HG02610 (cell line): ENCODE measurements around the gene CENPB.

Experiments
- ATAC-seq: cut with Tn5 transposase; IDR thresholded peaks from one replicate; pipeline ENCODE4 v1.9.1; 2021; ENCODE audit warnings: mild to moderate bottlenecking, moderate library complexity; ENCODE audit not compliant: unreplicated experiment

CENPB gene

DNA sequence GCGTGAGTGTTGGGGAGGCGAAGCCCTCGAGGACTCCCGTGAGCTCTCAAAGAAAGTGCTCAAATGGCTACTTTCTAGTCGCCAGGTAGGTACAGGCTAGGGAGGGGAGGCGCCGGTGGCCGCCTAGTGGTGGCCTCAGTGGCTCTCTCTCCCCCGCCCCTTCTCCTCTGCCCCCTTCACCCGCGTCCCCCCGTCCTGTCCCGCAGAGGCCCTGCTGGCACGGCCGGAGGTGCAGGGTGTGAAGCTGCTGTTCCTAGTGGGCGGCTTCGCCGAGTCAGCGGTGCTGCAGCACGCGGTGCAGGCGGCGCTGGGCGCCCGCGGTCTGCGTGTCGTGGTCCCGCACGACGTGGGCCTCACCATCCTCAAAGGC, 35.2 kb downstream of the CENPB start:
- ATAC-seq: no peak

DNA sequence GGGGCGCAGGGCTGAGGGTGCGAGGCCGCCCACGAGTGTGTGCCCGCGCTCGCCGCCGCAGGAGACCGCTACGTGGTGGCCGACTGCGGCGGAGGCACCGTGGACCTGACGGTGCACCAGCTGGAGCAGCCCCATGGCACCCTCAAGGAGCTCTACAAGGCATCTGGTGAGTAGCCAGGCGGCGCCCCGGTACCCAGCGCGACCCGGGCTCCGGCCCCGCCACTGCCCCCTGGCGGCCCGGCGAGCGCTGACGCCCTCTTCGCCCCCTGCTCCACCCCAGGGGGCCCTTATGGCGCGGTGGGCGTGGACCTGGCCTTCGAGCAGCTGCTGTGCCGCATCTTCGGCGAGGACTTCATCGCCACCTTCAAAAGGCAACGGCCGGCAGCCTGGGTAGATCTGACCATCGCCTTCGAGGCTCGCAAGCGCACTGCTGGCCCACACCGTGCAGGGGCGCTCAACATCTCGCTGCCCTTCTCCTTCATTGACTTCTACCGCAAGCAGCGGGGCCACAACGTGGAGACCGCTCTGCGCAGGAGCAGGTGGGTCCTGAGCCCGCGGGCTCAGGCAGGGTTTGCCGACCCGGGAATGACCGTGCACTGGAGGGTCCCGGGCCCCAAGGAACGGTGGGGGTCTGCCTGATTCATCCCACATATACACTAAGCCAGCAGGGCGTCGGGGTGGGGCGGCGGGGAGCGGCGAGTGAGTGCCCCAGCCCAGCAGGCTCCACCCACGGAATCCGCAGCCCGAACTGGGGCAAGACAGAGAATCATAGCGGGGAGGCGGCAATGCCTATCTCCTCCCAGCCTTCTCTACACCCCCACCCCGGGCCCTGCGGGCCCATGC, 36.6 kb downstream of the CENPB start:
- ATAC-seq: no peak

DNA sequence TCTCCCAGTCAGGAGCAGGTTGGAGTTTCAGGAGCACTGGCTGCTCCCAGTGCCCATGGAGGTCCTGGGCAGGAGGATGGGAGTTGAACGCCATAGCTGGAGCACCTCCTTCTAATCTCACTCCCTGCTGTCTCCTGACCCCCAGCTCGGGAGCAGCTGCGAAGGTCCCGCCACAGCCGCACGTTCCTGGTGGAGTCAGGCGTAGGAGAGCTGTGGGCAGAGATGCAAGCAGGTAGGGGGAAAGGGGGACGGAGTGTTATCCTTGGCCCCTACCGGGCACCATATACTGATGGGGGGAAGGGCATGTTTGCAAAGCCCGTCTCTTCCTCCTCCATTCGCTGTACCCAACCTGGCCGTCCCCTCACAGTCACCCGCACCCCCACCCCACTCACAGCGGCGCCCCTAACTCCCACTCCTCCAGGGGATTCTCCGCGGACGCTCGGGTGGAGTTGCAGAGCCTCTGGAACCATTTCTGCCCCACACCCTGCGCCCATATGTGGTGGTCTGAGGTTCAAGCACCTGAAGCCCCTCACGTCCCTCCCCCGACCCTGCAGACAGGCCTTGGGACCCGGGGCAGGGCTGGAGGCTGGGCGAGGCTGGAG, 37.4 kb downstream of the CENPB start:
- no peak for ATAC-seq

DNA sequence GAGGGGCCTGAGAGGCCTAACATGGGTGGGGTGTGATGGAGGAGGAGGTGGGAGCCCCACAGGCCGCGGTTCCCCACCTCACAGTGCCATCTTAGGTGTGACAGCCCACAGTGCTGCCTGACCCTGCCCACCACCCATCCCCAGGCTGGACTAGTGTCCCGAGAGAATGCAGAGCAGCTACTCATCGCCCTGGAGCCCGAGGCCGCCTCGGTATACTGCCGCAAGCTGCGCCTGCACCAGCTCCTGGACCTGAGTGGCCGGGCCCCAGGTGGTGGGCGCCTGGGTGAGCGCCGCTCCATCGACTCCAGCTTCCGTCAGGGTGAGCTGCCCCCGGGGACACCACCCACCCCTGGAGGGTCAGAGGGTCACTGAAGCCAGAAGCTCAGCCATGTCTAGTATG, 38.5 kb downstream of the CENPB start:
- no peak for ATAC-seq

DNA sequence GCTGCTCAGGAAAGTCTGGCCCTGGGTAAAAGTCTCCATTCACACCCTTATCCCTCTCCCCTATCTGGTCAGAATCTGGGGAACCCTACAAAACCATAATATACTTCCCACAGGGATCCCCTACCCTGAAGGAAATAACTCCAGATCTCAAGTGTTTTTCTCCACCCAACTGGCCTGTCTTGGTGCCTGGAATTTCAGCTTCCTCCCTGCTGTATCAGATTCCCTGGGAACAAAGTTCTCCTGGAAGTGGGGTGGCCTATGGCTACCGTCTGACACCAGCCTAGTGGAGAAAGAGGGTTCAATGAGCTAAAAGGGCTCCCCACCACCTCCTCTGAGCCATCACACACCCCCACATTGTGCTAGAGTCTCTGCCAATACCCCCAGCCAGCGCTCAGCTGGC, 39.1 kb downstream of the CENPB start:
- no peak for ATAC-seq

DNA sequence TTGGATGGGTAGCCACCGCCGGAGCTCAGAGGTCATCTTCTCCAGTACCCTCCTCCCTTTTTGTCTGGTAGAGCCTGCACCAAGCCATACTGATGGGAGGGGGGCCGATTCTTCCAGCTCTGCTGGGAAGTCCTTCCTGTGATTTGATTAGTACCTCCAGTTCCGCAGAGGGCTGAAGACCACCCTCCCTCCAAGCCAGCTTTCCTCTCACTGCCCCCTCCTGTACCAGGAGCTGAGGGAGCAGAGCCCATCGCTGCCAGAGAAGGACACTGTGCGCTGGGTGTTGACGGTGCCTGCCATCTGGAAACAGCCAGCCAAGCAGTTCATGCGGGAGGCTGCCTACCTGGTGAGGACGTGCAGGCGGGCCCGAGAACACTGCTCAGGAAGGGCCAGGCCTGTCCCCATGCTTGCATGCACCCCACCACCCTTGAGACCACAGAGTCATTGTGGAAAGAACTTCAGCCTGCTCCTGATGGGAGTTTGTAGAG, 40.8 kb downstream of the CENPB start:
- no peak for ATAC-seq

DNA sequence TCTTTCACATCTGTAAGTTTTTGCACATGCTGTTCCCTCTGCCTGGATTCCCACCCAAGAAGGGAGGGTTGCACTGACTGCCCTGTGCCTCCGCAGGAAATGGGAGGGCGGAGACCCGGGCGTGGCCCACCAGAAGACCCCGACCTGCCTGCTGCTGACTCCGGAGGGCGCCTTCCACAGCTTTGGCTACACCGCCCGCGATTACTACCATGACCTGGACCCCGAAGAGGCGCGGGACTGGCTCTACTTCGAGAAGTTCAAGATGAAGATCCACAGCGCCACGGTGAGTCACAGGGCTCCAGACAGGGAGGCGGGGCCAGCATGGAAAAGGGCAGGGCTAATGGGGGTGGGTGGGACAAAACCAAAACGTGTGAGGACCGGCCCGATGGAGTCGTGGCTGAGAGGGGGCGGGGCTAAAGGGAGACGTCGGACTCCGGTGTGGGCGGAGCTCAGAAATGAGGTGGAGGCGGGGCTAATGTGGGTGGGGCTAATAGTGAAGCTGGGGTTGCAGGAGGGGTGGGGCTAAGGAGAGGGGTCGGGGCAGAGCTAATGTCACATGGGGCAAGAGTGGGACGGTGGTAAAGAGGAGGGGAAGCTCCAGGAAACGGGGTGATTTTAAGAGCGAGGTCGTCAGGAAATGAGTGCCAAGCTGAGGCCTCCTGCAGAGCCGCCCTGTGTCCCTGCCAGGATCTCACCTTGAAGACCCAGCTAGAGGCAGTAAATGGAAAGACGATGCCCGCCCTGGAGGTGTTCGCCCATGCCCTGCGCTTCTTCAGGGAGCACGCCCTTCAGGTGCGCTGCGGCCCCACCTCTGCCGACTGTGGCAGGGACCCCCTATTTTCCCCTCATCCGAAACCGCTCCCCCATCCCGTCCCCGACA, 41.5 kb downstream of the CENPB start:
- no peak for ATAC-seq

DNA sequence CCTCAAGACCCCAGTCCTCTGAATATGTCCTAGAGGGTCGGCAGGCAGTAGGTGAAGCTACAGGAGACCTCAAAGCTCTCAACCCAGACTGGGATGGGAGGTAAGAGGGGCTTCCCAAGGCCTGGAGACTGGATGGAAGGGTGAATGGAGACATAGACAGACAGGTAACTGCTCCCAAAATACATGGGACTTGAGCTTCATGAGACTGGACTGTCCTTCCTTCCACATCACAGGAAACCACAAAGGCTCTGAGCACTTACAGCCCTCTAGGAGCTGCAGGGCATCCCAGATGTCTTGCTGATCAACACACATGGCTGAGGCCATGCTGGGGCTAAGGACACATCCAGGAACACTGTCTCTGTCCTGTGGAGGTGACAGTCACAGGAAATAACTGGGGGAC, 42.5 kb downstream of the CENPB start:
- ATAC-seq: no peak

DNA sequence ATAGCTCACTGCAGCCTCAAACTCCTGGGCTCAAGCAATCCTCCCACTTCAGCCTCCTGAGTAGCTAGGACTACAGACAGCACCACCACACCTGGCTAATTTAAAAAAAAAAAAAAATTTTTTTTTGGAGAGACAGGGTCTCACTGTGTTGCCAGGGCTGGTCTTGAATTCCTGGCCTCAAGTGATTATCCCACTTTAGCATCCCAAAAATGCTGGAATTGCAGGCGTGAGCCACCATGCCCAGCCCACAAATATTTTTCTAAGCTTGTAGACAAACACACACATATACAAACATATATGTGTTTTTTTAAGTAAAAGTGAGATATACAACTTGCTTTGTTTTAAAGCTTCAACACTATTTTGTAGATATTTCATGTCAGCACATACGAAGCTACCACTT, 43.3 kb downstream of the CENPB start:
- no peak for ATAC-seq

DNA sequence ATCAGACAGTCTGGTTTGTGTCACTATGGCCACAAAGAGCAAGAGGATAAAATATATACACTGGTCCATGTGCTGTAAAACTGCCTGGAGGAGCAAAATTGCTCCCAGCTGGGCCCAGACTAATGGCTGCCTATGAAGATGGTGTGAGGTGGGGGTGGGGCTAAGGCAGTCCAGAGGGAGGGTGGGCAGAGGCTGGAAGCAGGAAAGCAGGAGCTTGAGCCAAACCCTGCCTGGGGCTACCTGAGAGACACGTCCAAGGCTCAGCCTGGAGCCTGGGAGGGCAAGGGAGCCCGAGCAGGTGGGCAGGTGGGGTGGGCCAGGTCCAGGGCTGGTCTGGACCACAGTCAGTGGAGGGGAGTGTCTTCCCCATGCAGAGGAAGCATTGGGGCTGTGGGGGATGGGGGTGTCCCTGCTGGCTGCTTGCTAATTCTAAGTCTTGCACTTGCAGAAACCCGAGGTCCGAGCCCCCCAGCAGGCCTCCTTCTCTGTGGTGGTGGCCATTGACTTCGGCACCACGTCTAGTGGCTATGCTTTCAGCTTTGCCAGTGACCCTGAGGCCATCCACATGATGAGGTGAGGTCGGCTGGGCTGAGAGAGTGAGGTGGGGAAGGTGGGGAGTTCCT, 44.6 kb downstream of the CENPB start:
- no peak for ATAC-seq

DNA sequence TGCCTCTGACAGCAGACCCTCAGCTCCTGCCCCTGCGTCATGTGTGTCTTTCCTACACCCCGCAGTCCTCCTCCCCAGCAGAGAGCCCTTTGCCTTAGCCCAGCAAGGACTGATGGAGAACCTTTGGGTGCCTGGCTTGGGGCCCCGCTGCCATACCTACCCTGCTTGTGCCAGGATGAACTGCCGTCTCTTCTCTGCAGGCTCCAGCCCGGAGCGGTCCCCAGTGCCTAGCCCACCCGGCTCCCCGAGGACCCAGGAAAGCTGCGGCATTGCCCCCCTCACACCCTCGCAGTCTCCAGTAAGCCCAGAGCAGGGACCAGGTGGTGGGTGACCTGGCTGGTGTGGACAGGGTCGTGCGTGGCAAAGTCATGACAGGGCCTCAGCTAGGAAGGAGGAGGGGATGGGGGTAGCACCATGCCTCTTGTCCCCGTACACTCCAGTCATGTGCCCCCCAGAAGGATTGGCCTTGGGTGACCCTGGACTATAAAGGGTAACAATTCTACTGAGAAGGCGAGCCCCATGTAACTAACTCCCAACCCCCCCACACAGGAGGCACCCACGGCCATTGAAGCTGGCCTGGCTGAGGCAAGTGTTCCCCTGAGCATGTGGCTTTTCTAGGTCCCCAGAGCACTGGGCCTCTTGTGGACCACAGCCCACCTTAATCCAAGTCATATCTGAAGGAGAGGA, 45.8 kb downstream of the CENPB start:
- ATAC-seq: no peak

DNA sequence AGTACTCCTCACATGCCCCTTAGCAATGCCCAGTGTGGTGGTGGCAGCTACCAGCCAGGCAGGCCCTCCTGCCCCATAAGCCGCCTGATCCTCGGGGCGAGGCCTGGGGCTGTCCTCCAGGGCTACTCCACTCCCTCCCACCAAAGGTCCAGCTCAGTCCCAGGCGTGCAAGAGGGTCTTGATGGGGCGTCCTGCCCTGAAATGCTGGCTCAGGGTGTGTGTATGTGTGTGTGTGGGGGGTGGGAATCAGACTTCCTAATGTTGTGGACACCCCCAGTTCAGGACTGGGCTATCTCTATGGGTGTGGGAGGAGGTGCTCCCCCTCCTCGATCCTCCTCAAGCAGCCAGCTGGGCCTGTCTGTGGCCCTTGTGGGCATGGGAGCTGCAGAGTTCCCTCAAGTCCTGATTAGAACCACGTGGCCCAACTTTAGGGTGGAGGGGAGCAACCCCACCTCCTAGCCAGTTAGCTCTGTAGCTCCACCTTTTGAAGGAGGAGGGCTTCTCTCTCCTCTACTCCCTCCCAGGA, 46.6 kb downstream of the CENPB start:
- no peak for ATAC-seq

DNA sequence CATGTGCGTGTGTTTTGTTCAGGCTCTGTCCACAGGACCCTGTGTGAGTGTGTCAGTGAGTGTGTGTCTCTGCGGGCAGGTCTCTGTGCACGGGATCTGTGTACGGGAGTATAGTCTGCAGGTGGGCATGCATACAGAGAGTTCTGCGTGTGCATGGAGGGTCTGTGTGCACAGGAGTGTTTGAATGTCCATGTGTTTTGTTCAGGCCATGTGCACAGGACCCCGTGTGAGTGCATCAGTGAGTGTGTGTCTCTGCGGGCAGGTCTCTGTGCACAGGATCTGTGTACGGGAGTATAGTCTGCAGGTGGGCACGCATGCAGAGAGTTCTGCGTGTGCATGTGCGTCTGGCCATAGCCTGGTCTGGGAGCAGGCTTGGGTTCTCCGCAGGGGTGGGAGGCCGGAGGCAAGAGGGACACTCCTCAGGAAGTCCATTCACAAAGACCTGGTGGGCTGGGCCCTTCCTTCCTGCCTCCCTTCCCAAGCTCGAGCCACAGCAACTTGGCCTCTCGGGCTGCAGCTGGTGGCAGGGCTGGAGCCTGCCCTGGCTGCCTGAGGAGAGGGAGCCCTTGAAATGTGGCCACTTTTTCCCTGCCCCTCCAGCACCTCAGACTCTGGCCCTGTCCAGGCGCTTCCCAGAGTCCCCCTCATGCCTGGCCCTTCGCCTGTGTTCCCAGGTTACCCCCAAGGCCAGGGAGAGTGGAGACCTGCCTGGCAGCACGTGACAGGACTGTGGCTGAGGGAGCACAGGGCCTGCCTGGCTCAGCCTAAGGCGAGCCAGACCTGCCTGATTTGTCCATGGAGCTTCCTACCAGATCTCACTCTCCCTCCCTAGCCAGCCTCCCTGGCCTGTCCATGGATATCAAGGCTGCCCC, 47.2 kb downstream of the CENPB start:
- ATAC-seq: no peak

DNA sequence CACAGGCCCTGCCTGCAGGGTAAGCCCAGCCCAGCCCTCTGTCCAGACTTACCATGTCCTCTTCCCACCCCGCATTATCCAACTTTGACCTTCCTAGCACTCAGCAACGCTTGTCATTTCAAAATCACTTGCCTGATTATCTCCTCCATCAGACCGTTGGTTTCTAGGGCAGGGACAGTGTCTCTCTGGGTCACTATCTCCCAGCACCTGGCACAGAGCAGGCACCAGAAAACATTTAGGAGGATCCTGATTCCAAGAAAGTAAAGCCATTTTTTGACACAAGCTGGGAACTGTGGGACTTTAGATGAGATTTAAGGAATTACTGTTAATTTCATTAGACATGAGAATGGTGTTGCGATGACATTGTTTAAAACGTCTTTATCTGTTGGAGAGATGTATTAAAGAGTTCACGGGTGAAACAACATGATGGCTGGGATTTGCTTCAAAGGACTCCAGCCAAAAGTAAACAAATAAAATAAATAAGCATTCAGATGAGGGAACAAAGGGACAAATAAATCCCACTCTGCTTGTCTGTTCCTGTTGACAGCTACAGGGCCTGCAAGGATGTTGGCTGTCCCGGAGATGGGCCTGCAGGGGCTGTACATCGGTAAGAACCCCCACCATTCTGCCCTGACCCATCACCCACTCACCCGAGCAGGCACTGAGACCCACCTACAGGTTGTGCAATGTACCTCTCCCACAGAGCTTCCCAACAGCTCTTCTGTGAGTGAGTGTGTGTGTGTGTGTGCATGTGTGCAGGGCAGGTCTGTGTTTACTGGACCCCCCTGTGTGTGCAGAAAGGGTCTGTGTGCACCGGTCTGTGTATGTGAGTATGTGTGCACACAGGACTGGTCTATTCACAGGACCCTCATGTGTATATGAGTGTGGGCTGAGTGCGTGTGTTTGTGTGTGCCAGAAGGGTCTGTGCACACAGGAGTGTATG, 48.2 kb downstream of the CENPB start:
- ATAC-seq: no peak

DNA sequence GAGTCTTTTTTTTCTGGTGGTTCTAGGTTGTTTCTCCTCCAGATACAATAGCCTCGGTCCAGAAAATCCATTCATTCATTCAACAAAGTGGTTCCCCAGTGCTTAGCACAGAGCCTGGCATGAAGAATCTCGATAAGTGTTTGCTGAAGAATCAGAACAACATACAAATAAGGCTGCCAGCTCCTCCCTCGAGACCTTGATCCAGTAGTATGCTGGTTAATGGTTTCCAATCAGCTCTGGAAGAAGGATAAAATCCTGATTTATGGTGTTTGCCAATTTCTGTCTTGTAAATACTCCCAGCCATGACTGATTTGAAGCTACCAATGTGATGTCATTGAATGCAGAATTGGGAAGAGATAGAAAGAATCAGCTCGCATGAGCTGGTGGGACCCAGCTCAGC, 50.8 kb downstream of the CENPB start:
- ATAC-seq: no peak

DNA sequence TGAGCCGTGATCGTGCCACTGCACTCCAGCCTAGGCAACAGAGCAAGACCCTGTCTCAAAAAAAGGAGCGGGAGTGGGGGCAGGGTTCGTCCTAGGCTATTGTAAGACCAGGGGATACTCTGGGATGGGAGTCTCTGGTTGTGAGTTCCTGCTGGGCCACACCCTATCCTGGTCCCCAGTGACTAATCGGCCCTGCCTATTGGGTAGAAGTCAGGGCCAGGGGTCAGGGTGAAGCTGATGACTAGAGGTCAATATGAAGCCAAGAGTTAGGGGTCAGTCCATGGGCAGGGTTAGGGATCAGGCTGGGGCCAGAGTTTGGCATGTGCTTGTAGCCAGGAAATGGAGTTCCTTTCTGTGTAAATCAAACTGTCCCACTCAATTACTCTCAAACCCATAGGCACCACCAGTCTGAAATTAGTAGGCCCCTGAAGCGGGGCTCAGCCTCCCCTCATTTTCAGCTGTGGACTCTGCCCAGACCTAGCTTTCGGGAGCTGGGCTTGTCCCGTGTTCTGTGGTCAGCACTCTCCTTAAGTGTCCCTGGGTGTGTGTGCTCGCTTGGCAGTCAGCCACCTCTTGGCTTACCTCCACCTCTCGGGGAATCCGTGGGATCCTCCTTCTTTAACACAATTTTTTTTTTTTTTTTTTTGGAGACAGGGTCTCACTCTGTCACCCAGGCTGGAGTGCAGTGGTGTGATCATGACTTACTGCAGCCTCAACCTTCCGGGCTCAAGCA, 52.3 kb downstream of the CENPB start:
- ATAC-seq: no peak
